Stomach (tissue), 4 donors: ENCODE data around the gene KCNJ4.
"Not testable (repeated sequence)": the region's sequence is repeated elsewhere in the genome, so short reads cannot be mapped to it uniquely, and the experiment has no call there.

ENCODE experiments used
- CTCF ChIP-seq, 7 experiments: fragments of 450-650 bp in 4 of 7; fragments of 200-600 bp in 3 of 7; sonication (generic) in 3 of 7; IDR thresholded peaks; one replicate each; pipeline ENCODE4 v1.5.1; 2016 to 2019; ENCODE audit warnings: antibody characterized with exemption in 7 of 7, control low read depth in 2 of 7, mild to moderate bottlenecking in 1 of 7
- POLR2A ChIP-seq, 4 donors: fragments of 450-650 bp; IDR thresholded peaks; one replicate each; pipeline ENCODE4 v1.6.1; 2016; ENCODE audit warnings: antibody characterized with exemption in 4 of 4, control low read depth in 2 of 4, mild to moderate bottlenecking in 1 of 4, moderate library complexity in 1 of 4

GRCh38 chr22:38394929-38395624, 59.9 kb downstream of the KCNJ4 start:
- not testable (repeated sequence) for TF ChIP-seq CTCF, POLR2A (IDR thresholded peaks at IDR 0.05)
